ENCODE measurements around the gene AKT3.

The AKT3 gene

DNA sequence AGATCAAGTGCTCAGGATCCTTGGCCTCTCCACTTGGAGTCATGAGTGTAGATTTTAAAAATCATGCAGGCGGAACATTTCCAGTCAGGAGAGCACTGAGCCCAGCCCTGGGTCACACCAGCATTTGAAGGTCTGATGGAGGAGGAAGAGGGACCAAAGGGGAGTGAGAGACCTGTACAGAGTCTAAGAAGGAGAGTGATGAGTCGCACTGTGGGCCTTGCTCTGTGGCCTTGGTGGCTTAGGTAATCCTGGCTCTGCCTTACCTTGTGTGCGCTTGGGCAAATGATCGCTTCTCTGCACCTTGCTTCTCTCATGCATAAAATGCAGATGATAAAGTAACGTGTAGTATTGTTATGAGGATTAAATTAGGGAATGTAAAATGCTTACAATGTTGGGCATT, 368.9 kb downstream of the AKT3 start:
- no peak for FAIRE-seq
- DNase-seq (ENCODE audit: extremely low spot score, insufficient read length, low read depth): no peak

GRCh38 chr1:243477731-243478290, 372.2 kb downstream of the AKT3 start:
- FAIRE-seq (no peak), DNase-seq (ENCODE audit: extremely low spot score, insufficient read length, low read depth) (no peak)

DNA sequence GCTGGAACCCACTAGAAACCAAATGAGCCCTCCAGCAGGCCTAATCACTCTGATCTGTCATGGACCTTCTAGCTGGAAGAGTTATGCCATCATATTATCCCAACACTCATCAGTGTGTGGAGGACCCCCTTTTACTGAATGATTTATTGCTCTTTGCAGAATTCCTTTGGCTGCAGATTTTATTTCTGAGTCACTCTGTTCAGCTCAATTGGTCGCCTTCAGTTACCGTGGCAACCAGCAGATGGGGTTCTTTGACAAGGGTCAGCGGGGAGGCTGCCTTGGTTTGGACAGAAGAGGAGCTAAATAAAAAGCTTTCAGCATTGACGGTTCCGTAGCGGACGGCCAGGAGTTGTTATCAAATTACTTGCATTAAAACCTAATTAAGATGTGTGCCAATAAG, 374.1 kb downstream of the AKT3 start:
- FAIRE-seq: no peak
- DNase-seq (ENCODE audit: extremely low spot score, insufficient read length, low read depth): no peak

DNA sequence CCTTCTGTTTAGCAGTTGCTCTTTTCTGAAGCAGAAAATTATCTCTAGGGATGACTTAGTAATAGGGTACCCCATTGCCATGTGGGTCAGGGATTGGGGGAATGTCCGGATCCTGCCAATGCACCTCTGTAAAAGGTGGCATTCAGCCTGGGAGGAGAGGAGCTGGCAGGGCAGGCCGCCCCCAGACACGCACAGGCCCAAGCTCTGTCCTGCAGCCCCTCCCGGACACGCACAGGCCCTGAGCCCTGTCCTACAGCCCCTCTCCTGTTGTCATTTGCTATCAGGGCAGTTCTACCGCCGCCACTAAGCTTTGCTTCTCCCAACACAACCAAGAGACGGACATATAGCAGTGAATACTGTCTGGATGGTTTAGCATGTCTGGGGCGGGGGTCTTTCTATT, 375.1 kb downstream of the AKT3 start:
- FAIRE-seq: no peak
- DNase-seq (ENCODE audit: extremely low spot score, insufficient read length, low read depth): no peak

- DNase-seq (ENCODE audit: extremely low spot score, insufficient read length, low read depth): no peak
- FAIRE-seq: no peak
Measured at GRCh38 chr1:243474136-243474881, 375.7 kb downstream of the AKT3 start.

- no peak for DNase-seq (ENCODE audit: extremely low spot score, insufficient read length, low read depth)
- no peak for FAIRE-seq
Measured at GRCh38 chr1:243473227-243474135, 376.6 kb downstream of the AKT3 start.

DNA sequence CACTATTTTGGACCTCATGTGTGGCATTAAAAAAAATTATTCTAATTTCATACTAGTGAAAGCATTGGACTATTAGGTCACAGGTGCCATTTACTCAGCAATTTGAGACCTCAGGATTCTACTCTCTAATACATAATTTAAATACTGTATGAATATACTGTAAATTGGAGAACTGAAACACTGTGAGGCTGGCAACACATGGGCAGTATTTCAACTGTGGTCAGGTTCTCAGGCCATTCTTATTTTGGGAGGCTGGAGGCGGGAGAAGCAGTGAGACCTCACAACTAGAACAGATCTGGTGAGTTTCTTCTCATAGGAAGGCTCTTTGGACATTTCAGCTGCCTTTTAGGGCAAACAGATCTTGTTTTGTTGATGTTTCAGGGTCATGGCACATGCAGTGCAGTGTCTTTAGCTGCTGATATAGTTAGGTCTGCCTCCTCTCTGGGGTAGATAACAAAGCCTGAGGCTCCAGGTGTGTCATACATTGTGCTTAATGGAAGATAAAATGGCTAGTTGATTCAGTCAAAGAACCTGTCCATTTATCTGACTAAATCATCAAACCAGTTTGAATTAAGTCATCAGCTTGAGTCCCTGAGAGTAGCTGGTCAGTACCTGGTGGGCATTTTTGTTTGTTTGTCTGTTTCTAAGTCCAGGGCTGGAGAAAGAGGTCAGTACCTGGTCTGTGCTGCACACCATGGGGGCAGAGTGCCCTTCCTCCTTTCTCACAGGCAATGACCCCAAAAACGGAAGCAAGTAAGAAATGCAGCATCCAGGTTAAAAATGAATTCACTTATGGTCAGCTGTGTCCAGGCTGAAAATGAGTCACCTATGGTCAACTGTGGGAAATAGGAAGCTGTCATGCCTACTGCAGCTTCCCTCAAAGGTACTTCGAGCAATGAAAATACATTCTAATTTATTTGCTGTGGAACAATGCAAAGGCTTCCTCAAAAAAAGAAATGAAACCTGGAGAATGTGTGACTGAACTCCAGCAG, 378.0 kb downstream of the AKT3 start:
- DNase-seq (ENCODE audit: extremely low spot score, insufficient read length, low read depth): no peak
- FAIRE-seq: peak; percentile 56

DNA sequence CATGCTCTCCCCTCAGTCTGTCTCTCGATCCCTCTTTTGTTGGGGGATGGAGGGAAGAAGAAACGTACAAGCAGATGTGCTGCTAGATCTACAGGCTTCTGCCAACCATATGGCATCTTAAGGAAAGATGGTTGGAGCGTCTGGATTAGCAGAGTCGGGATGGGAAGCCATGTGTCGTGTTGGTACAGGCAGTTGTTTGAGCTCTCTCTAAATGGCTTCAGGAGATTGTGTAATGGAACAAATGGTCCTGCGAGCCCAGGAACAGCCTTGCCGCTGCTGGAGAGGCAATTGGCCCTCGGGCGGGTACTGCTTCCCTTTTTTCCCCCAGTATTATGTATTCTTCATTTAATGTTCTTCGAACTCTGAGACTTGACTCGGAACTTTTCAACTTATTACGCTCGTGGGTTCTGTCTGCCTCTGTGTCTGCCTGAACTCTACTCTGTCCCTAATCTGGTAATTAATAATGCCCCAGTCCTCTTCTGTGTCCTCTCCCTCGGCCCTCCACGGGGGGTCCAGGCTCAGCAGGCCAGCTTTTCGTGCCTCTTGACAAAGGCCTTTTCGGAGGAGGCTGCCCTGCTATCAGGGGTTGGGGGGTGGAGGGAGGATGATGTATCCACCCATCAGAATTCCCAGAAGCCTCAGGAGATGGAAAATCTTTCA, 378.9 kb downstream of the AKT3 start:
- FAIRE-seq: no peak

DNA sequence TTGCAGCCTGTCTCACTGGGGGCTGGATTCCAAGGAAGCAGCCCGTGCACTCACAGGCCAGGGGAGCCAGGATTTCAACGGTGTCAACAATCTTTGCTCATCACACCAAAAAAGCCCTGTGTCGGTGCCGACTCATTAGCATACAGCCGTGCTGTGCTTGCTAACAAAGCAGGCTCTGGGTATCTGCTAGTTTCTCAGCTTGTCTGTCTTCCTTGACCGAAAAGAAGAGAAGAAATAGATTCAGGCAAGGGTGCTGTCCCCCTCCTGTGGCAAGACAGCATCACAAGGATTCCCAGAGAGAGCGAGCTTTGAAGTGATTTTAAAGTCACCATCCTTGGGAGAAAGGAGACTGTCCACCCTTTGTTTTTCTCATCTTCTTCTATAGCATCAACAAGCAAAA, 379.5 kb downstream of the AKT3 start:
- no peak for FAIRE-seq
- no peak for DNase-seq (ENCODE audit: extremely low spot score, insufficient read length, low read depth)

More for the DNA sequence above, 378.9 kb downstream of the AKT3 start:
- DNase-seq (ENCODE audit: extremely low spot score, insufficient read length, low read depth): no peak

GRCh38 chr1:243469497-243469896, 380.5 kb downstream of the AKT3 start:
- DNase-seq (ENCODE audit: extremely low spot score, insufficient read length, low read depth) (no peak), FAIRE-seq (no peak)

GRCh38 chr1:243465738-243466137, 384.3 kb downstream of the AKT3 start:
- DNase-seq (ENCODE audit: extremely low spot score, insufficient read length, low read depth) (no peak), FAIRE-seq (no peak)

DNA sequence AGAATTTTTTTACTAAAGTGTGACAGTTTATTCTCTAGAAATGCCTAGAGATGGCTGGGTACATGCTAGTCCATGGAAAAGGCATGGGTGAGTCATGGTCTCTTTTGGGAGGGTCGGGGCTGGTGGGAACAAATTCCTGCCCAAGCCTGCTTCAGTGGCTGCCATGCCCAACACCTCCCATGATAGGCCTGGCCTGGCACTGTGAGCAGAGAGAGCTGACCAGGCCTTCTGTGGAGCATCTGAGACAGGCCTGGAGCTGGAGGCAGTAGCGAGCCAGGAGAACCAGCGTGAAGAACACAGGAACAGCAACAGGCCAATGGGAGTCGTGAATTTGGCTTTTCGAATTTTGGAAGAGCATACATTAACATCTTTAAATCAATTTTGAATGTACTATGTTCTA, 385.0 kb downstream of the AKT3 start:
- FAIRE-seq: no peak
- no peak for DNase-seq (ENCODE audit: extremely low spot score, insufficient read length, low read depth)

DNA sequence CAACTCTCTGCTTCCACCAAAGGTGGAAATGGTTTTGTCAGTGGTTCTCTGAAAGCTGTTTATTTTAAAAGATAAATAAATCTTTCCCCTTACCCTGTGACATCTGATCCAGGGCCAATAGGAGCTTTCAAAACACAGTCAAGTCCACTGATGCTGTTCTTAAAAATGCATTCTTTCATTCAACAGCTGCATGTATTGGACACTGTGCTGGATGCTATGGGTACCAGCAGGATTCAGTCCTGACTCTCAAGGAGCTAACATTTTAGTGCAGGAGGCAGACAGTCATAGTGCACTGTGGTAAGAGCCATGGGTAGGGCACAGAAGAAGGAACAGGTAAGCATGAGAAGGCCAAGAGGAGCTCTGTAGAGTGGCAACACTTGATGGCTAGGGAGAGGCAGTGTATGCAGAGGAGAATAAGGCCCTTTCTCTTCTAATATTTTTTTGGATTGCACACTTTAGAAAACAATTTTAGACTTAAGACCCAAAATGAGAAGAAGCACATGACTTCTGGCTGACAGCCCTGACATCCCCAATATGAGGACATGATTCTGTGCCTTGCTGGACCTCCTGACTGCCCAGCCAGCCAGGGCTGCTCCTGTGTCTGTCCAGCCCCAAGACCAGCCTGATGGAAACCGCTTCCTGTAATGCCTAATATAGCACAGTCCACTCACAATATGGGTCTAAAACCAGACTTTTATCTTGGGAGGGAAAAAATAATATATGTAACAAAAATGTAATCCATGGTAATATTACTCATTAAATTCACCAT, 386.9 kb downstream of the AKT3 start:
- FAIRE-seq (no peak), DNase-seq (ENCODE audit: extremely low spot score, insufficient read length, low read depth) (no peak)

- FAIRE-seq (no peak), DNase-seq (ENCODE audit: extremely low spot score, insufficient read length, low read depth) (no peak)
Measured at GRCh38 chr1:243461700-243462099, 388.3 kb downstream of the AKT3 start.

DNA sequence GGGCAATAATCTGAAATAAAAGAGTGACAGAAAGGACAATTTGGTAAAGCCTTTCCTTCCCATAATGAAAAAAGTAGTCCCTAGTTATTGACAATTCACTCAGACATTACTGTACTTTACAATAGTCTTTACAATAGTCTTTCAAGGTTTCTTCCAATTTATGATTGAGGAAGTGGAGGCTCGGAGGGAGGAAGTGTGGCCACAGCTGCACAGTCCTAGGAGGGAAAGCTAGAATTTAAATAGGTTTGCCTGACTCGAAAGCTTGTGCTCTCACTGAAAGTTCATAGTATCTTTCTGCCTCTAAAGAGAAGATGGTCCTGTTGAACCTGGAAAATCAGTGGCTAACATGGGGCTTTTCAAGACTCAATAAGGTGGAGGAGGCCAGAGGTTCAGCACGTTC, 391.0 kb downstream of the AKT3 start:
- DNase-seq (ENCODE audit: extremely low spot score, insufficient read length, low read depth) (no peak), FAIRE-seq (no peak)

DNA sequence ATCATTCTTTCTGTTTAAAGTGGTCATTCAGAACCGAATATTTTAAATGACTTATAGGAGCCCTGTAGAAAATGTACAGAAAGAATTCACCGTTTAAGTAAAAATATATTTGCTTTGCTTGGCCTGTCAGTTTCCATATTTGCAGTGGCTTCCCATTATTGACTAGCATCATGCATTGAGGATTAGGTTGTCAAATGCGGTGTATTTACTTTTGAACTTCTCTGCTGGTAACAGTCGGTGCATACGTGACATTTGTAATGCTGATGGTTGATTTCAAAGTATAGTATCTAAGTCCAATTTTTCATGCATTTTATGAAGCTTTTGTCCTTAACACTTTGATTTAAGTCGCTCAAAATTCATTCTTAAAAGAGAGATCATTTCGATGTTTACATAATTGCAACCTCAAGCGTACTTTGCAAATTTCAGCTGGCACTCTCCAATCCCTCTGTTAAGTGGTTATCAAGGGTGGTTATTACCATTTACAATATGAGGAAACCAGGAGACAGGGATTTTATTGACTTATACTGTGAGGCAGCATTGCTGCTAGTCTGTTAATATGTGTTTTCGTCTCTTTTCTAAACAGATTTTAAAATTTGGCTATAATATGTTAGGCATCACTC, 392.6 kb downstream of the AKT3 start:
- DNase-seq (ENCODE audit: extremely low spot score, insufficient read length, low read depth) (no peak), FAIRE-seq (no peak)

DNA sequence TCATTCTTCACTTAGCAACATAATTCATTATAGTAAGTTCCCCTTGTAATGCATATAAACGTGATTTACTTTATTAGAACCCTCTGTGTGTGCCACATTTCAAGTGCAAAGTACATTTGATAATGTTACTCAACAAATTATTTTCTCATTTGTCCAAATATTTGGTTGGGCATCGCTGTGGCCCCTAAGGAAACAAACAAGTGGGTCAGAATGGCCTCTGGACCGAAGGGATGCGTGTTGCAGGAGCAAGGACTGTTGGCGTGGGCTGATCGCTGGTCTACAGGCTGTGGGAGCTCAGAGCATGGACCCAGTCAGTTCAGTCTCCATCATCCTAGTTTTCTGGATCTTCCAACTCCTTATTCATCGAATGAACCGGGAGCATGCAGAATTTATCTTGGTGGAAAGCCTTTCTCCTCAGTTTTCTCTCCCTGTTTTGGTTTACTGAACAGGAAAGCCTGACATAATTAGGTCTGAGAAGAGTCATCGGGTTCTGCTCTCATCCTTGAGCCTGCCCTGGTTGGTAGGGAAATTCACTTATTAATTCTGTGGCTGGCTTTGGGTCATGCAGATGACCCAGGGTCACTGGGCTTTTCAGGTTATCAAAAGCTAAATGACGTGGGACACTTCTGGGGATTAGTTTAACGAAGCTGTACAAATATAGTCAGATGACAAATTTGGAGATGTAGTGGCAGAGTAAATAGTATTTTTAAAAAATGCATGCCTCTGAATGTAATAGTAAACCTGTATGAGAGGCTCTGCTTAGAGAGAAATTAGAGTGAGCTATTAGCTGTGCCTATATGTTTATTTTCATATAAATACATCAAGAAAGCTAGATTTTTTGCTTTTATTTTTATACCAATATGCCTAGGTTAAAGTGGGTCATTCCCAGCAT, 394.0 kb downstream of the AKT3 start:
- FAIRE-seq: no peak
- DNase-seq (ENCODE audit: extremely low spot score, insufficient read length, low read depth): no peak
